ENCODE data around the gene CISH. TPM values are rescaled to one million over a fixed set of nuclear protein-coding genes. Genes with fewer than 3 reads are reported as not detected.

The CISH gene
- total and polyA plus RNA-seq, 8 donors, result 6.2 to 21.5 (median 11.2) TPM

DNA sequence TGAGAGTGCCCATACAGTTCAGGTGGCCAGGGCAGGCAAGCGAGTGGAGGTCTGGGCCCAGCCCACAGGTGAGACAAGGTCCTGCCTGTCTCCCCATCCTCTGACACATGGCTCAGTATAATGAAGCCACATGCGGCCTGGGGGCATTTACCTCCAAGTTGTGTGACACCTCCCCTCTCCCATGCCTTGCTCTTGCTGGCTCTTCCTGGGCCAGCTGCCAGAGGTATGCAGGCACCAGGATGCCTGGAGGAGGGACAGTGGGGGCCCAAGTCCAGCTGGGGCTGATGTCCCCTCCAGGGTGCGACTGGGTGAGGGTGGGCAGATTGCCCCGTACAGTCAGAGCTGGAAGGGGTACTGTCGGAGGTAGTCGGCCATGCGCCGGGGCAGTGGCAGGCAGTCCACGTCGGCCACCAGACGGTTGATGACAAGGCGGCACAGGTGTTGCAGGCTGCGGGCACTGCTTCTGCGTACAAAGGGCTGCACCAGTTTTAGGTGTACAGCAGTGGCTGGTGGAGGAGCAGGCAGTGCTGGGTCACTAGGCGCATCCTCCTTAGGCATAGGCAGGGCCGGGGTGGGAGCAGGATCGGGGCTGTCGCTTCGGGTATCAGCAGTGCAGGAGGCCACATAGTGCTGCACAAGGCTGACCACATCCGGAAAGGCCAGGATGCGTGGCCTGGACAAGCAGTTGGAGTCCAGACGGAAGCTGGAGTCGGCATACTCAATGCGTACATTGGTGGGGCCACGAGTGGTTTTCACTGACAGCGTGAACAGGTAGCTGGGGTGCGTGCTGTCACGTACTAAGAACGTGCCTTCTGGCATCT, 4.1 kb downstream of the CISH start:
- H3K4me3 ChIP-seq, result peak overlapping the region in 1 of 4 donors; percentile 15
- intact Hi-C loops (cut with DNase I), result no loop called here
- no peaks in the 10 kb centered on the region for H3K9me3 ChIP-seq
- WGBS, 2 donors, result 80 to 84% methylated on average over 29 of the region's 29 CpGs
- H3K36me3 ChIP-seq, result peaks cover 0 to 20% (median 12%) of the 10 kb centered on the region in 3 donors
- peak overlapping the region in 3 of 4 donors; percentile 28 to 99 (median 97) for H3K27ac ChIP-seq
- FAIRE-seq (no peak), ATAC-seq (no peak), DNase-seq (peak in 1 of 6 donors; percentile 55)
- peaks cover 49 to 73% (median 49%) of the 10 kb centered on the region in 3 donors for H3K4me1 ChIP-seq
- TF ChIP-seq CTCF (IDR thresholded peaks at IDR 0.05), result no peak
- no peaks in the 10 kb centered on the region for H3K27me3 ChIP-seq

DNA sequence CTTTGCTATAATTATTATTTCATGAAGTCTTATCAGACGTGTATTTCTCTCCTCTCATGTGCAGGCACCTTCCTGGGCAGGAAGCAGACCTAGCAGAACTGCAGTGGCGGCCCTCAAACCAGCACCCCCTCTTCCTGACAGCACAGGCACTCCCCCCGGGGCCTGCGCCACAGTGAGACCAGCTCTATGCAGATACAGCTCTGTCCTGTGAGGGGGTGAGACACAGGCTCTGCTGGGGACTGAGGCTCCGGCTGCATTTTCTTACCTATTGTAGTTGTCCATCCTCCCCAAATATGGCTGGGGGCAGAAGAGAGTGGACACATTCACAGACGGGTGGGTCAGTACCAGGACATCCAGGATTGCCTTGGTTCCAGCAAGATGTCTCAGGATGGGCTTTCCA, 5.0 kb downstream of the CISH start:
- intact Hi-C loops (cut with DNase I), result no loop called here

GRCh38 chr3:50605901-50606326, 5.7 kb downstream of the CISH start:
- no peaks in the 10 kb centered on the region for H3K9me3 ChIP-seq
- no peak for TF ChIP-seq CTCF (IDR thresholded peaks at IDR 0.05)
- peak overlapping the region; percentile 74 to 99 (median 90) for H3K27ac ChIP-seq
- H3K4me1 ChIP-seq, result peaks cover 58 to 85% (median 60%) of the 10 kb centered on the region in 3 donors
- H3K4me3 ChIP-seq, result peak overlapping the region in 1 of 4 donors; percentile 15
- peaks cover 0 to 20% (median 12%) of the 10 kb centered on the region in 3 donors for H3K36me3 ChIP-seq
- intact Hi-C loops (cut with DNase I), result no loop called here
- ATAC-seq (no peak), DNase-seq (no peak), FAIRE-seq (no peak)
- no peaks in the 10 kb centered on the region for H3K27me3 ChIP-seq
- 30 to 32% methylated on average over 5 of the region's 5 CpGs for WGBS, 2 donors

More for the DNA sequence above, 5.0 kb downstream of the CISH start:
- ATAC-seq, result no peak
- WGBS, 2 donors, result 68 to 83% methylated on average over 6 of the region's 6 CpGs
- Histone ChIP-seq H3K4me3 (peak overlapping the region in 1 of 4 donors; percentile 15), H3K36me3 (peaks cover 0 to 20% (median 12%) of the 10 kb centered on the region in 3 donors), H3K4me1 (peaks cover 54 to 80% (median 56%) of the 10 kb centered on the region in 3 donors), H3K27me3 (no peaks in the 10 kb centered on the region), H3K9me3 (no peaks in the 10 kb centered on the region), H3K27ac (peak overlapping the region in 3 of 4 donors; percentile 82 to 99 (median 97))
- no peak for DNase-seq
- TF ChIP-seq CTCF (IDR thresholded peaks at IDR 0.05), result no peak
- FAIRE-seq, result no peak

DNA sequence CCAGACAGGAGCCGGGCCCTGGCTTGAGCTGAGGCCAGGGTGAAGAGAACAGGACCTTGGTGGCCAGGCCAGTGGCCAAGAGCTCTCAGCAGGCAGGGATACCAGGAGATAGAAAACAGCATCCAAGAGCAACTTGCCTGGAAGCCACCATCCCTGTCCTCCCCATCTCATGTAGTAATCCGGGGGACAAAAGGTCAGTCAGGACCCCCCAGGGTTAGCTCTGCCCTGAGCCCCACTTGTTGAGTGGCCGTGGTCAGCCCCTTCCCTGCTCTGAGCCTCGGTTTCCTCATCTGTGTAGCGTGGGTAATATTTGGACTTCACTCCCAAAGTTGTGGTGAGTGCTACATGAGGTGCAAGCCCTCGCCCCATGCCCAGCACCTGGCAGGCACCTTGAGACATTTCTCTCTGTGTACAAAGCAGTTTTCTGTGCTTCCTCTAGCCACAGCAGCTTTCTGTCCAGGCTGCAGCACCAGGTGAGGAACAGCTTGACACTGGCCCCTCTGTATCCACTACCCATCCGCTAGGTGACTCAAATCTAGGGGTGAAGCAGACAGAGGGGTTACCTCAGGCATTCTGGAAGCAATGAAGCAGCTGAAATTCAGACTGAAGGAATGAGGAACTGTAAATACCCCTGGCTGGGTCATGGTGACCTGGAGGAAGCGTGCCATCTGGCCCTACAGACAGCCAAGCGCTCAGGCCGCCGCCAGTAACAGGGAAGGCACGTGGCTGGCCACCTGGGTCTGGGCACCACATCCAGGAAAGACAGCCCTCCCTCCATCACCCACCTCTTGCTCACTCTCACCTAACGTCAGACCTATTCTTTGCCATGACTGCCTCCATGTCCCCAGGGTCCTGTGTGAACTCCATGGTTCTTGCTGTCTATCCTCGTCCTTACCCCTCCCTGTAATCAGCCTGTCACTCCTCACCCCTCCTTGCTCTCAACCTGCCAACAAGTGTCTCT, 6.7 kb downstream of the CISH start:
- Histone ChIP-seq H3K27ac (peak overlapping the region; percentile 74 to 99 (median 90)), H3K36me3 (peaks cover 0 to 20% (median 12%) of the 10 kb centered on the region in 3 donors), H3K4me1 (peaks cover 68 to 94% (median 69%) of the 10 kb centered on the region in 3 donors), H3K27me3 (no peaks in the 10 kb centered on the region), H3K9me3 (no peaks in the 10 kb centered on the region), H3K4me3 (no peak overlapping the region)
- intact Hi-C loops (cut with DNase I), result no loop called here
- peak; percentile 86 to 93 (median 90) for DNase-seq
- no peak for TF ChIP-seq CTCF (IDR thresholded peaks at IDR 0.05)
- no peak for FAIRE-seq
- ATAC-seq, result peak; percentile 39 to 53 (median 50)
- 34 to 36% methylated on average over 14 of the region's 14 CpGs for WGBS, 2 donors

Measured in pancreas (tissue), 10 donors.